Astrocyte (in vitro differentiated cells and primary cell): Measurements from ENCODE around the gene ASB12.

ENCODE experiments used
- CTCF ChIP-seq: IDR thresholded peaks from 2 replicates; pipeline ENCODE4 v1.5.1; 2011; ENCODE audit warnings: low read depth, mild to moderate bottlenecking, inconsistent platforms, low read length, moderate library complexity; ENCODE audit not compliant: insufficient read depth
- EZH2 ChIP-seq: IDR thresholded peaks from 2 replicates; pipeline ENCODE4 v1.6.1; 2012; ENCODE audit warnings: mild to moderate bottlenecking, low read length, inconsistent platforms; ENCODE audit not compliant: insufficient read depth

- TF ChIP-seq CTCF (no peak), EZH2 (no peak)
Measured at GRCh38 chrX:64186974-64187761, 43.2 kb downstream of the ASB12 start.
